Muscle layer of colon (tissue), 2 donors: ENCODE measurements around the gene SNRPD3.

Experiments
- H3K27ac ChIP-seq: one replicate; pipeline ENCODE4 v1.7.0; 2013; ENCODE audit warnings: low read depth, mild to moderate bottlenecking, low read length, moderate library complexity
- H3K27me3 ChIP-seq, 2 donors: one replicate each; pipeline ENCODE4 v1.7.0; 2013; ENCODE audit warnings: low read length in 2 of 2, mild to moderate bottlenecking in 2 of 2; ENCODE audit not compliant: insufficient read depth in 2 of 2, control insufficient read depth in 1 of 2
- H3K36me3 ChIP-seq: one replicate; pipeline ENCODE4 v1.7.0; 2013; ENCODE audit warnings: mild to moderate bottlenecking, low read length; ENCODE audit not compliant: insufficient read depth
- H3K4me1 ChIP-seq: one replicate; pipeline ENCODE4 v1.7.0; 2013; ENCODE audit warnings: mild to moderate bottlenecking, low read length; ENCODE audit not compliant: insufficient read depth
- H3K4me3 ChIP-seq, 2 donors: one replicate each; pipeline ENCODE4 v1.7.0; 2013; ENCODE audit warnings: low read length in 2 of 2, low read depth in 1 of 2, mild to moderate bottlenecking in 1 of 2, moderate library complexity in 1 of 2
- H3K9ac ChIP-seq: one replicate; pipeline ENCODE4 v1.7.0; 2013; ENCODE audit warnings: low read length
- H3K9me3 ChIP-seq: one replicate; pipeline ENCODE4 v1.7.0; 2013; ENCODE audit warnings: mild to moderate bottlenecking, low read length
- donor health status: abdominal sarcoma.
- donor health status: Adenocarcinoma of cecum.

Gene SNRPD3

GRCh38 chr22:24580276-24580675 is 24.5 kb downstream of the SNRPD3 start:
- Histone ChIP-seq H3K4me3 (no peak overlapping the region), H3K27me3 (no peaks in the 10 kb centered on the region), H3K9me3 (no peaks in the 10 kb centered on the region), H3K4me1 (peaks cover 36% of the 10 kb centered on the region), H3K9ac (no peak overlapping the region), H3K27ac (no peak overlapping the region), H3K36me3 (peaks cover 7% of the 10 kb centered on the region)

GRCh38 chr22:24582056-24582814 is 26.4 kb downstream of the SNRPD3 start:
- Histone ChIP-seq H3K9ac (no peak overlapping the region), H3K27ac (no peak overlapping the region), H3K27me3 (no peaks in the 10 kb centered on the region), H3K4me1 (peaks cover 36% of the 10 kb centered on the region), H3K4me3 (no peak overlapping the region), H3K36me3 (peaks cover 10% of the 10 kb centered on the region), H3K9me3 (no peaks in the 10 kb centered on the region)

GRCh38 chr22:24583221-24584165 is 27.7 kb downstream of the SNRPD3 start:
- Histone ChIP-seq H3K36me3 (peaks cover 22% of the 10 kb centered on the region), H3K27ac (peak overlapping the region; percentile 86), H3K4me1 (peaks cover 35% of the 10 kb centered on the region), H3K27me3 (no peaks in the 10 kb centered on the region), H3K9ac (peak overlapping the region; percentile 40), H3K4me3 (peak overlapping the region; percentile 4 to 43), H3K9me3 (no peaks in the 10 kb centered on the region)

DNA sequence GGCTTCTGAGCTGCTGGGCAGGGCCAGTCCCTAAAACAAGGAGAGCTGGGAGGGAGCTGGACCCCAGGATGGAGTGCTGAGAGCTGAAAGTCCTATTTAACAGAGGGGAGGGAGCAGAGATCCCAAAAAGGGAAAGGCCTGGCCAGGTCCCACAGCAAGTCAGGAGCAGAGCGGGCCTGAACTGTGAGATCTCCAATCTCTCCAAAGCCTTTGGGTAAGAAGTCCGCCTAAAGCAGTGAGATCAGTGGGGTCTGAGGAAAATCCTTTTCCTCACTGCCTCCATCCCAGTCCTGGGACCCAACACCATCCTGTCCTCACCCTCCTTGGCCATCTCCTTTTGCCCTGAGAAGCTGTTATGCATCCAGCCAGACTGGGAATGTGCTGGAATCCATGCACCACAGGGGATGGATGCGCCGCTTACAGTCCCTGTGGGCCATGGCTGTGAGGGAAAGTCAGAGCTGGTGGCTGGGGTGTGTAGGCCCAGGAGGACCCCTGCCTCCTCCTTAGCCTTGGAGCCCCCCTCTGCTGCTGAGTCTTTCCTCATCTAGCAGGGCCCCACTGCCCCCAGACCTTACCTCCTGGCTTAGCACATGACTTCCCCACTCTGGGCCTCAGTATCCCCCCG is 28.5 kb downstream of the SNRPD3 start:
- Histone ChIP-seq H3K4me1 (peaks cover 30% of the 10 kb centered on the region), H3K9me3 (no peaks in the 10 kb centered on the region), H3K9ac (peak overlapping the region; percentile 40), H3K27ac (peak overlapping the region; percentile 86), H3K27me3 (no peaks in the 10 kb centered on the region), H3K4me3 (peak overlapping the region in 1 of 2 donors; percentile 43), H3K36me3 (peaks cover 29% of the 10 kb centered on the region)

- H3K27ac ChIP-seq, result peak overlapping the region; percentile 63
Measured at GRCh38 chr22:24584871-24585411, 29.1 kb downstream of the SNRPD3 start.

DNA sequence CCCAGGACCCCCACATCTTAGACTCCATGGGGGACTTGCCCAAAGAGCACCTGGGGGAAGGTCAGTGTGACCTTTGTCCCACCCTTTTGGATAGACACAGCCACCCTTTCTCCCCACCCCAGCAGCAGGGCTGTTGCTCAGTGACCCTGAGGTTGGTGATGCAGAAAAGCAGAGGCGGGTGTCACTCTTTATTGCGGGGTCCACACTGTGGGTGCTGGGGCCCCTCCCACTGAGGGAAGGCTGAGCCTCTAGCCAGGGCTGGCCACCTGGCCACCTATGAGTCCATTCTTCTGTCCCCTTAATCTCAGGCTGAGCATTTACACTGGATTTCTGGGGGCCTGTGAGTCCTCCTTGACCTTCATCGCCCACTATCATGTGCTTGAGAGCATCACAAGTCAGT is 29.7 kb downstream of the SNRPD3 start:
- no peak overlapping the region for H3K4me3 ChIP-seq
- H3K9me3 ChIP-seq, result no peaks in the 10 kb centered on the region
- no peak overlapping the region for H3K9ac ChIP-seq
- no peak overlapping the region for H3K27ac ChIP-seq
- H3K4me1 ChIP-seq, result peaks cover 21% of the 10 kb centered on the region
- H3K27me3 ChIP-seq, result no peaks in the 10 kb centered on the region
- H3K36me3 ChIP-seq, result peaks cover 29% of the 10 kb centered on the region

More at GRCh38 chr22:24584871-24585411, 29.1 kb downstream of the SNRPD3 start:
- Histone ChIP-seq H3K27me3 (no peaks in the 10 kb centered on the region), H3K9ac (no peak overlapping the region), H3K4me3 (no peak overlapping the region), H3K36me3 (peaks cover 29% of the 10 kb centered on the region), H3K9me3 (no peaks in the 10 kb centered on the region), H3K4me1 (peaks cover 24% of the 10 kb centered on the region)

DNA sequence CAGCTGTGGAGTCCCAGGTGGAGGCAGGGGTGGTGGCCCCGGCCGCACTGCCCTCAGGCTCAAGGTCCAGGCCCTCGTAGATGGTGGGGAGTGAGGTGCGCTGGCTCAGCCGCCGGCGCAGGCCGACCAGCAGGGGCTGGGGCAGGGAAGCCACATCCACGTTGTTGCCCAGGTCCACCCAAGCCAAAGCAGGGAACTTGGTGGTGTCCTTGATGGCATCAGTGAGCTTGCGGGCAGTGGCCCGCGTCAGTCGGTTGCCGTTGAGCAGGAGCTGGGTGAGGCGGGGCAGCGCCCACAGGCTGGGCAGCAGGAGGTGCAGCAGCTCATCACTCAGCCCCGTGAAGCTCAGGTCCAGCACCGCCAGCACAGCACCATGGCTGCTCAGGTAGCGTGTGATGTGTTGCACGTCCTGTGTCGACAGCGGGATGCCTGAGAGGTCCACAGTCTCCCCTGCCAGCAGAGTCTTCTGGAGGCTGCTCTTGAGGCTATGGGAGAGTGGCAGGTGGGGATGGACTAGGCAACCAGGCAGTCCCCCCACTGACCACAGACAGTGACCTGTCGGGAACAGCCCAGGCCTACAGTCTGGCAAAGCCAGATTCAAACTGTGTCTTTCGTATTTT is 30.2 kb downstream of the SNRPD3 start:
- Histone ChIP-seq H3K4me1 (peaks cover 21% of the 10 kb centered on the region), H3K27me3 (no peaks in the 10 kb centered on the region), H3K9ac (no peak overlapping the region), H3K9me3 (no peaks in the 10 kb centered on the region), H3K27ac (no peak overlapping the region), H3K36me3 (peaks cover 29% of the 10 kb centered on the region), H3K4me3 (no peak overlapping the region)

GRCh38 chr22:24587251-24587650 is 31.5 kb downstream of the SNRPD3 start:
- H3K4me1 ChIP-seq, result peaks cover 28% of the 10 kb centered on the region
- H3K4me3 ChIP-seq, result no peak overlapping the region
- no peaks in the 10 kb centered on the region for H3K27me3 ChIP-seq
- no peaks in the 10 kb centered on the region for H3K9me3 ChIP-seq
- H3K9ac ChIP-seq, result no peak overlapping the region
- no peak overlapping the region for H3K27ac ChIP-seq
- H3K36me3 ChIP-seq, result peaks cover 29% of the 10 kb centered on the region

- H3K4me3 ChIP-seq, result no peak overlapping the region
- no peak overlapping the region for H3K27ac ChIP-seq
- no peaks in the 10 kb centered on the region for H3K27me3 ChIP-seq
- H3K4me1 ChIP-seq, result peaks cover 29% of the 10 kb centered on the region
- H3K9me3 ChIP-seq, result no peaks in the 10 kb centered on the region
- H3K9ac ChIP-seq, result no peak overlapping the region
- H3K36me3 ChIP-seq, result peaks cover 29% of the 10 kb centered on the region
Measured at GRCh38 chr22:24587948-24588347, 32.1 kb downstream of the SNRPD3 start.

DNA sequence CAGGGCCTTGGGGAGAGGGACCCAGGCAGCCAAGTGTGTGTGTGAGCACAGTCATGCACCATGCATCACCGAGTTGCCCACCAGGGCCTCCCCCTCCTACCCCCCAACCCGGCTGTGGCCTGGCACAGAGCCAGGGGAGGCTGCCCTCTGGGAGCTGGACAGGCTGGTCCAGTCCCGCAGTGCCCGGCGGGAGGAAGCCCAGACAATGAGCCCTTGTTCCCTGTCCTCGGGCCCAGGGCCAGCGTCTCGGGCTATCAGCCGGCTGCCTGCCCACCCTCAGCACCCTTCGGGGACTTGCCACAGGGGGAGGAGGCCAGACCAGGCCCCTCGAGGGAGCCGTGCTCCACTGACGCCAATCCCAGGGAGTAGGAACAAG is 32.6 kb downstream of the SNRPD3 start:
- Histone ChIP-seq H3K27me3 (no peaks in the 10 kb centered on the region), H3K4me1 (peaks cover 27% of the 10 kb centered on the region), H3K36me3 (peaks cover 29% of the 10 kb centered on the region), H3K9ac (no peak overlapping the region), H3K4me3 (no peak overlapping the region), H3K27ac (no peak overlapping the region), H3K9me3 (no peaks in the 10 kb centered on the region)
